ENCODE measurements around the gene IL1RN. TPM values are rescaled to one million over a fixed set of nuclear protein-coding genes. Genes with fewer than 3 reads are reported as not detected.
A peak's percentile ranks its signal among the peaks of the same experiment; 100 is the strongest.

The IL1RN gene
- polyA plus RNA-seq, 10 donors: 0.18 to 3.4 (median 0.74) TPM

GRCh38 chr2:113102133-113102532, 25.3 kb upstream of the IL1RN start:
- no peak for DNase-seq

GRCh38 chr2:113103277-113103676, 24.1 kb upstream of the IL1RN start:
- DNase-seq: no peak

- no peak for DNase-seq
Observed at GRCh38 chr2:113104054-113104611, 23.3 kb upstream of the IL1RN start.

GRCh38 chr2:113105047-113105785, 22.2 kb upstream of the IL1RN start:
- peak in 1 of 3 donors; percentile 33 for DNase-seq

GRCh38 chr2:113111121-113111520, 16.3 kb upstream of the IL1RN start:
- no peak for DNase-seq

GRCh38 chr2:113111823-113112287, 15.5 kb upstream of the IL1RN start:
- DNase-seq: no peak

- no peak for DNase-seq
Observed at GRCh38 chr2:113112441-113112840, 15.0 kb upstream of the IL1RN start.

GRCh38 chr2:113112871-113113270, 14.5 kb upstream of the IL1RN start:
- no peak for DNase-seq

- DNase-seq: no peak
Observed at GRCh38 chr2:113113807-113114206, 13.6 kb upstream of the IL1RN start.

GRCh38 chr2:113114224-113114945, 13.0 kb upstream of the IL1RN start:
- DNase-seq: no peak

GRCh38 chr2:113114996-113115395, 12.4 kb upstream of the IL1RN start:
- no peak for DNase-seq

GRCh38 chr2:113116100-113116958, 11.1 kb upstream of the IL1RN start:
- no peak for DNase-seq

- peak; percentile 32 to 67 (median 48) for DNase-seq
Observed at GRCh38 chr2:113117541-113118262, 9.7 kb upstream of the IL1RN start.

- no peak for DNase-seq
Observed at GRCh38 chr2:113118263-113118657, 9.1 kb upstream of the IL1RN start.

GRCh38 chr2:113119111-113119510, 8.3 kb upstream of the IL1RN start:
- no peak for DNase-seq

GRCh38 chr2:113120861-113121260, 6.5 kb upstream of the IL1RN start:
- no peak for DNase-seq

- DNase-seq: no peak
Observed at GRCh38 chr2:113122364-113122763, 5.0 kb upstream of the IL1RN start.

GRCh38 chr2:113123726-113124125, 3.7 kb upstream of the IL1RN start:
- DNase-seq: no peak

- peak in 1 of 3 donors; percentile 22 for DNase-seq
Observed at GRCh38 chr2:113124181-113124961, 3.0 kb upstream of the IL1RN start.

Data from muscle of back (tissue), 11 donors.